ENCODE measurements around the gene SLC16A1. TPM values are rescaled to one million over a fixed set of nuclear protein-coding genes. Genes with fewer than 3 reads are reported as not detected.

SLC16A1 gene
- total RNA-seq, 2 experiments from 2014 or later: 74.3 to 81.3 TPM

- POLR2A ChIA-PET: interaction anchor here (0.6 kb wide), 1 partner anchor 17 kb away, joined by 3 read pairs; no protein-coding TSS in a partner anchor
- Mint-ChIP-seq H3K27ac (no peak overlapping the region), H3K36me3 (ENCODE audit: low read depth) (peaks cover 26% of the 10 kb centered on the region), H3K9me3 (no peaks in the 10 kb centered on the region), H3K4me3 (no peak overlapping the region), H3K27me3 (no peaks in the 10 kb centered on the region), H3K4me1 (ENCODE audit: low read depth) (peaks cover 7% of the 10 kb centered on the region)
- CTCF ChIA-PET: interaction anchor here (0.7 to 1.4 kb wide), 3 partner anchors 21 to 121 kb away, joined by 3 to 4 read pairs (median 3); no protein-coding TSS in a partner anchor
- ATAC-seq (no peak), DNase-seq (no peak)
- intact Hi-C loops (cut with micrococcal nuclease): no loop called here
- no peak for TF ChIP-seq CTCF (IDR thresholded peaks at IDR 0.05)
Observed at GRCh38 chr1:112929979-112930378, 26.0 kb downstream of the SLC16A1 start.

- Mint-ChIP-seq H3K36me3 (ENCODE audit: low read depth) (peaks cover 41% of the 10 kb centered on the region), H3K4me1 (ENCODE audit: low read depth) (peaks cover 3% of the 10 kb centered on the region), H3K4me3 (no peak overlapping the region), H3K27ac (no peak overlapping the region), H3K27me3 (no peaks in the 10 kb centered on the region), H3K9me3 (no peaks in the 10 kb centered on the region)
- no peak for DNase-seq
- CTCF ChIA-PET: no interaction called here
- TF ChIP-seq CTCF (IDR thresholded peaks at IDR 0.05): no peak
- no peak for ATAC-seq
- intact Hi-C loops (cut with micrococcal nuclease): no loop called here
- POLR2A ChIA-PET: no interaction called here
Observed at GRCh38 chr1:112927462-112927990, 28.5 kb downstream of the SLC16A1 start.

GRCh38 chr1:112926858-112927257 lies 29.1 kb downstream of the SLC16A1 start:
- Mint-ChIP-seq H3K4me3 (no peak overlapping the region), H3K9me3 (no peaks in the 10 kb centered on the region), H3K27me3 (no peaks in the 10 kb centered on the region), H3K4me1 (ENCODE audit: low read depth) (peaks cover 1% of the 10 kb centered on the region), H3K36me3 (ENCODE audit: low read depth) (peaks cover 40% of the 10 kb centered on the region), H3K27ac (no peak overlapping the region)
- intact Hi-C loops (cut with micrococcal nuclease): no loop called here
- ChIA-PET POLR2A (no interaction called here), CTCF (no interaction called here)
- ATAC-seq: no peak
- no peak for TF ChIP-seq CTCF (IDR thresholded peaks at IDR 0.05)
- DNase-seq: no peak

GRCh38 chr1:112925015-112925414 lies 31.0 kb downstream of the SLC16A1 start:
- no peaks in the 10 kb centered on the region for H3K27me3 Mint-ChIP-seq
- intact Hi-C loops (cut with micrococcal nuclease): no loop called here
- ChIA-PET CTCF (no interaction called here), POLR2A (no interaction called here)
- no peak for DNase-seq
- H3K4me1 Mint-ChIP-seq (ENCODE audit: low read depth): no peaks in the 10 kb centered on the region
- ATAC-seq: no peak
- H3K36me3 Mint-ChIP-seq (ENCODE audit: low read depth): peaks cover 41% of the 10 kb centered on the region
- no peak overlapping the region for H3K27ac Mint-ChIP-seq
- no peaks in the 10 kb centered on the region for H3K9me3 Mint-ChIP-seq
- TF ChIP-seq CTCF (IDR thresholded peaks at IDR 0.05): no peak
- H3K4me3 Mint-ChIP-seq: no peak overlapping the region

GRCh38 chr1:112923959-112924349 lies 32.0 kb downstream of the SLC16A1 start:
- Mint-ChIP-seq H3K36me3 (ENCODE audit: low read depth) (peaks cover 41% of the 10 kb centered on the region), H3K27me3 (no peaks in the 10 kb centered on the region), H3K9me3 (no peaks in the 10 kb centered on the region), H3K4me1 (ENCODE audit: low read depth) (no peaks in the 10 kb centered on the region), H3K4me3 (no peak overlapping the region), H3K27ac (no peak overlapping the region)
- no peak for TF ChIP-seq CTCF (IDR thresholded peaks at IDR 0.05)
- intact Hi-C loops (cut with micrococcal nuclease): no loop called here
- ChIA-PET POLR2A (interaction anchor here (1.0 to 1.1 kb wide), 2 partner anchors 11 to 24 kb away, joined by 3 to 4 read pairs; no protein-coding TSS in a partner anchor), CTCF (interaction anchor here (0.7 kb wide), 1 partner anchor 149 kb away, joined by 3 read pairs; the partner anchor contains the start of gene LRIG2)
- ATAC-seq: no peak
- no peak for DNase-seq

Data from activated CD8-positive, alpha-beta T cell treated with anti-CD3 and anti-CD28 coated beads for 36 hours (primary cell).